Stimulated activated CD4-positive, alpha-beta T cell treated with anti-CD3 and anti-CD28 coated beads, Interleukin-2, amount 100 ng/mL, for 4 hours (primary cell): ENCODE results near the gene CELSR1.
A peak's percentile ranks its signal among the peaks of the same experiment; 100 is the strongest.

Source experiments
- DNase-seq: peaks from one replicate; pipeline ENCODE4 v3.0.0-alpha.2; 2020; ENCODE audit warnings: low read depth

CELSR1 gene, protein sequence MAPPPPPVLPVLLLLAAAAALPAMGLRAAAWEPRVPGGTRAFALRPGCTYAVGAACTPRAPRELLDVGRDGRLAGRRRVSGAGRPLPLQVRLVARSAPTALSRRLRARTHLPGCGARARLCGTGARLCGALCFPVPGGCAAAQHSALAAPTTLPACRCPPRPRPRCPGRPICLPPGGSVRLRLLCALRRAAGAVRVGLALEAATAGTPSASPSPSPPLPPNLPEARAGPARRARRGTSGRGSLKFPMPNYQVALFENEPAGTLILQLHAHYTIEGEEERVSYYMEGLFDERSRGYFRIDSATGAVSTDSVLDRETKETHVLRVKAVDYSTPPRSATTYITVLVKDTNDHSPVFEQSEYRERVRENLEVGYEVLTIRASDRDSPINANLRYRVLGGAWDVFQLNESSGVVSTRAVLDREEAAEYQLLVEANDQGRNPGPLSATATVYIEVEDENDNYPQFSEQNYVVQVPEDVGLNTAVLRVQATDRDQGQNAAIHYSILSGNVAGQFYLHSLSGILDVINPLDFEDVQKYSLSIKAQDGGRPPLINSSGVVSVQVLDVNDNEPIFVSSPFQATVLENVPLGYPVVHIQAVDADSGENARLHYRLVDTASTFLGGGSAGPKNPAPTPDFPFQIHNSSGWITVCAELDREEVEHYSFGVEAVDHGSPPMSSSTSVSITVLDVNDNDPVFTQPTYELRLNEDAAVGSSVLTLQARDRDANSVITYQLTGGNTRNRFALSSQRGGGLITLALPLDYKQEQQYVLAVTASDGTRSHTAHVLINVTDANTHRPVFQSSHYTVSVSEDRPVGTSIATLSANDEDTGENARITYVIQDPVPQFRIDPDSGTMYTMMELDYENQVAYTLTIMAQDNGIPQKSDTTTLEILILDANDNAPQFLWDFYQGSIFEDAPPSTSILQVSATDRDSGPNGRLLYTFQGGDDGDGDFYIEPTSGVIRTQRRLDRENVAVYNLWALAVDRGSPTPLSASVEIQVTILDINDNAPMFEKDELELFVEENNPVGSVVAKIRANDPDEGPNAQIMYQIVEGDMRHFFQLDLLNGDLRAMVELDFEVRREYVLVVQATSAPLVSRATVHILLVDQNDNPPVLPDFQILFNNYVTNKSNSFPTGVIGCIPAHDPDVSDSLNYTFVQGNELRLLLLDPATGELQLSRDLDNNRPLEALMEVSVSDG (N-terminal part only)

DNA sequence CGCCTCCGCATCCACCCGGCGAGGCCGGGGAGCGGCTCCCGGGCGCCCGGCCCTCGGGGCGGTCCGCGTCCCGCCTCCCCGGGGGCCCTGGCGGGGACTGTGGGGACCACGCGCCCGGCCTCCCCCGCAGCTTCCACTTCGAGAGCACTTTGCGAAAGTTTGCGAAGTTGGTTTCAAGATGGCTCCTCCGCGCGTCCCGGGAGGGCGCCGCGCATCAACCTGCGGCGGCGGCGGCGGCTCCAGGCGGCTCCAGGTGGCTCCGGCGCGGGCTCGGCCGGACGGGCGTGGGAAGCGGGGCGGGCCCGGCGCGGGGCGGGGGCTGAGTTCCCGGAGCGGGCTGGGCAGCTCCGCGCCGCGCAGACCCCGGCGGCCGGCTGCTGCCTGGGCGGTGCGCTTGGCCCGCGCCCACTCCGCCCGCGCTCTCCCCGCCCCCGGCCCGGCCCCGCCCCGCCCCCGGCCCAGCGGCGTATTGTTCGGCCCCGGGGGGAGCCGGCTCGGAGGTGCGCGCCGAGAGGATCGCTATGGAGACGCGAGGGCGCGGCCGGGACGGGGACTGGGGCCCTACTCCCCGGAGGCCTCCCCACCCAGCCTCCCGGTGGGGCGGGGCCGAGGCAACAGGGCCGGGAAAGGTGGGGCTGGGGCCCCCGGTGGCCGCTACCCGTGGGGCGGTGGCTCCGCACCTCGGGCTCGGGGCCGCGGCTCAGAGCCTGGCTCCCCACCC is at the start of gene CELSR1:
Gene CELSR1 (minus strand): TSS at position 396 of the 721 bp plus-strand sequence. CDS start 450 bp downstream, outside the sequence.
- DNase-seq: peak; percentile 15

DNA sequence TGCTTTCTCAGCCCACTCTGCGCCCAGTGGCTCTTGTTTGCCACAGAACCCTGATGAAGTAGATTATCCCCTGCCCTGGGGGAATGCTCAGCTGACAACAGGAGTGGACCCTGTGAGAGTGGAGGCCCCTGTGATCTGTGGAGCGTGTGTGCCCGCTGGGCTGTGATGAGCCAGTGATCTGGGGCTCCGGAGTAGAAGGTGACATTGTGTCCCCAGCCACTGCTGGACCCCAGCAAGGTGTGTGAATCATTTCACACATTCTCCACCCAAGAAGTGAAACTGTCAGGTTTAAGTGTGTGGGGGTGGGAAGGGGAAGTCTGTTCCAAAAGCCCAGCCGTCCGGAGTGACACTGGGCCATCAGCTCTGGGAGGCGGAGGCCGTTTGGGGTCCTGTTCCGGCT is 49.6 kb upstream of the CELSR1 start:
- no peak for DNase-seq

DNA sequence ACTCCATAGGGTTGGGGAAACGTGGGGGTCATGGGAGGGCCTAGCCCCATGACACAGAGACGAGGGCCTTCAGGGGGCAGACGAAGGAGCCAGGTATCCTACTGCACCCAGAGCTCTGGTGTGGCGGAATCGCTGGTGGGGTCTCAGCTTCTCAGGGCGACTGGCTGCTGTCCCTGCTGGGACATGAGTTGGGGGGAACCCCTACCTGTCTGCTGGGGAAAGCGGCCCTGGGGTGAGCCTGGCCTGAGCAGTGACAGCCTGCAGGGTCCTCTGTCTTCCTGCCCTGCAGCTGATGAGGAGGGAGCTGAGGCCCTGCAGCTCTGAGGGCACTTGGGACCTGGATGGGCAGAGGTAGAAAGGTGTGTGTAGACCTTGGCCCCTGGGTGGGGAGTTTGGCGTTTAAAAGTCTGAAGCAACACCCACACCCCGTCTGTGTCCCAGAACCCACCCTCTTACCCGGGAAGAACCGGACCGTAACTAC is 49.2 kb upstream of the CELSR1 start:
- DNase-seq: no peak

DNA sequence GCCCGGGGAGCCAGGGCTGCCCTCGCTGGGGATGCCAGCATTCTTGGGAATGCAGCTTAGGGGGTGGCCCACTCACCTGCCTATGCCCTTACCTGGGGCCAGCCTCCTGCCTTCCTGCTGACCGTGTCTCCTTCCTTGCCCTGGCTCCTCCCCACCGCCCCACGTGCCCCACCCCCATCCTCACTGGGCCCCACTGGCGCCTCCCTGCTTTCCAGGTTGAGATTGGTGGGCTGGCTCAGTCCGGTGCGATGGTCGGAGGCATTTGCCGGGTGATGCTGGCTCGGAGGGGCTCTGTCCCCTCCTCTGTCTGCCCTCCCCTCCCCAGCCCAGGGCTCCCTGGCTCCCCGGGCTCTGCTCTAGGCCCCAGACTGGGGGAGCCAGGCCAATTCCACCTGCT is 48.7 kb upstream of the CELSR1 start:
- DNase-seq: no peak

DNA sequence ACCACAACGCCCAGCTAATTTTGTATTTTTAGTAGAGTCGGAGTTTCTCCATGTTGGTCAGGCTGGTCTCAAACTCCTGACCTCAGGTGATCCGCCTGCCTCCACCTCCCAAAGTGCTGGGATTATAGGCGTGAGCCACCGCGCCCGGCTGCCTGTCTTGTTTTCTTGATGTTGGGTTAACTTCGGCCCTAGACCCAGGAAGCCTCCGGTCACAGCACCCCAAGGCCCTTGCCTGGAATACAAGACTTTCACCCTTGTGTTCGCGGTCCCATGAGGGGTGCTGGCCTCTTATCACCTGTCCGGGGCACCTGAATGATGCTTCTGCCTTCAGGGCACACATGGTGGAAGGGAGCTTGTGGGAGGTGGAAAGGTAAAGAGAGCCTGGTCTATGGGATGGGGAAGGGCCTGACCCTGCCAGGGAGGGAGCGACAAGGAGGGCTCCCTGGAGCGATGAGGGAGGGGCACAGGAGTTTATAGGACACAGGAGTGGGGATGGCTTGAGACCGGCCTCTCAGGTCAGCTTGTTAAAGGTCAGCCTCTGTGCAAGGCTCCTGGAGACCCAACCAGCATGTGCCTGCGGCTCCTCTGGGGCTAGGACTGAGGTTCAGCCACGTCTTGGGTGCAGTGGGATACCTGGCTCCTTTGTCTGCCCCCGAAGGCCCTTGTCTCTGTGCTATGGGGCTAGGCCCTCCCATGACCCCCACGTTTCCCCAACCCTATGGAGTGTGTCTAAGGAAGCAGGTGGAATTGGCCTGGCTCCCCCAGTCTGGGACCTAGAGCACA is 48.1 kb upstream of the CELSR1 start:
- no peak for DNase-seq

DNA sequence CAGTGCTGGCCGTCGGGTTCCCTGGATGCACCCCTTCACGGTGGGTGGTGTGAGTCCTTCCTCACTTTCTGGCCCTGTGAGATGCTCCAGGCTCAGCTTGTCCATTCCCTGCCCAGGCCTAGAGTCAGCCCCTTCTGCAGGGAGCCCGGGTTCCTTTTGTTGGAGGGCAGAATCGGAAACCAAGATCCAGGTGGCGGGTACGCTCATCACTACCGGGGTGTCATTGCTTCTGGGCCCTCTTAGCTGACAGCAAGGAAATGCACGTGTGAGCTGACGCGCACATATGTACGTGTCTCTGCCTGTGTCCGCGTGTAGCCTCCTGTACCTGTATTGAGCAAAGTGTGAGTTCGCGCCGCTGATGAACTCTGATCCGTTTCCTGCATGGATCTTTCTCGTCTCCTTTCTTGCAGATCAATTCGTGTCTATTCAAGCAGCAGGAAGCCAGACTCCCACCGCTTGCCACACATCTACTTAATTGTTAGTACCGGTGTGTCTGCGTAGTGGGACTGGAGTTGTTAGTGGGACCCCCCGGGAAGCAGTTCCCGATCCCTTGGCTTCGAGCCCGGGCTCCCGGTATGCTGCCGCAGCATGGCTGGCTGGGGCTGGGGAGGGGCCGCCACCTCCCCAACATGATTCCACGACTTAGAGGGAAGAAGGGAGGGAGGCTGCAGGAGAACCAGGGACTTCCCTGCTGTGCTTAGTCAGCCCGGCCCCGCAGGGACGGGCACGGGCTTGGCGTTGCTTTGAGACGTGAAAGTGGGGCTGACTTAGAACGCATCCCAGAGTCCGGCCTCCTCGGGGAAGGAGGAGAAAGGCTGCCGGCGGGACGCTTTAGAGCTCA is 46.9 kb upstream of the CELSR1 start:
- no peak for DNase-seq

DNA sequence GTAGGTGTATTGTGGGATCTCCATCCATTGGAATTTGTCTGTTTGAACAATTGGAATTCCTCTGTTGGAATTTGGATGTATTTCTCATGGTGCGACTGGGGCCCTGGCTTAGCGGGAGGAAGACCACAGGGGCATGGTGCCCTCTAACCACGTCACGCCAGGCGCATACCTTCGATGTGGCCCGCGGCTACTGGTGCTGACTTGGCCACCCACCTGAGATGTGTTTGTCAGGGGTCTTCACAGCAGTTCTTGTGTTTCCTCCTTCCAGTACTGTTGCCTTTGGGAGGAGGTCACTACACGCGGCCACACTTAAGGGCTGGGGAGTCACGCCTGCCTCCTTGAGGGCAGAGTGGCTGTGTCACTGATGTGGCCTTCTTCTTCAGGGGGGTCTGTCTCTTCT is 46.2 kb upstream of the CELSR1 start:
- no peak for DNase-seq

DNA sequence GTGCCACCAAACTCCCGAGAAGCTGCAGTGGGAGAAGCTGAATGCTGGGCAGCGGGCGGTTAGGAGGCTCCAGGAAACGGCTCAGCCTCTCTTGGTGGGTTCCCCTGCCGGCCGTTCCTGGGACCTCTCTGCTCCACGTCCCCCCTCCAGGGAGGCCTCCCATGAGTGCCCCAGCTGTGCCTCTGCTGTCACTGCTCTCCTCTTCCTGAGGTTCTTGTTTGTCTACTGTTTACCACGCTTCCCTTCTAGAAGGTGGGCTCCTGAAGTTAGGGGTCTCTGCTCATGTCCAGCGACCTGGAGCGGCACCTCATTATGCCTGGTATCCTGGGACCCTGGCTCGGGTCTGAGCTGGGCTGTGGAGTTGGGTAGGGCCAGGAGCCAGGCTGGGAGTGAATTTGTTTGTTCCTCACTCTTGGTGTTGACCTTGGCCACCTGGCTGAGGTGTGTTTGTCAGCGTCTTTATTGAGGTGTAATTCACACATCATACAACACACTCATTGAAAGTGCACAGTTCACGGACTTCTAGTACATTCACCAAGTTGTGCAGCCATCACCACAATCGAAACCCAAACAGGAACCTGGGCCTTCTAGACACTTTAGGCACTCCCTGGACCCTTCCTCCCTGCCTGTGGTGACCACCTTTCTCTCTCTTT is 45.0 kb upstream of the CELSR1 start:
- no peak for DNase-seq

DNA sequence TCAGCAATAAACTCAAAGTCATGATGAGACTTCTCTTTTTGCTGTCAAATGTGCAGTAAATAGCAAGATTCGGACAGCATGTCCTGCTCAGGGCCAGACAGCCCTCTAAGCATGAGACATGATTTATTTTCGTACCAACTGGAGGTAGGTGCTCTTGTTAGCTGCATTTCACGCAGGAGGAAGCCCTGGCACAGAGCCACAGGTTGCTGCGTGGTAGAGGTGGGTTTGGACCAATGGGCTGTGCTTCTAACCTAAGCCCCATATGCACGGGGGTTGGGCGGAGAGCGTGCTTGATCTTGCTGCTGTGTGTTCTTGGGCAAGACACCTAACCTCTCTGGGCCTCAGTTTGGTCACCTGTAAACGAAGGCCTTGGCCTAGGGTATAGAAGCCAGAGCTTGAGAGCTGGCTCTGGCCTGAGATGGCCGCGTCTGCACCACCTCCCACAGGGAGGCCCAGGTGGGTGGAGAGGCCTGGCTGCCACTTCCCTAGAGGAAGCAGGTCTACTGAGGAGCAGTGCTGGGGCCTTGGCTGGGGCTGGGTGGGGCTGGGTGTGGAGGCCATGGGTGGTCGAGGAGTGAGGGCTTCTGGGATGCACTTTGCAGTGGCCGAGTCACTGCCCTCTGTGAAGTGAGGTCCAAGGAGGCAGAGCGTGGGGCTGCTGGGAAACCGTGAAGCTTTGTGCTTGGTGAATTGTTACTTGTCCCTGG is 44.3 kb upstream of the CELSR1 start:
- DNase-seq: no peak

DNA sequence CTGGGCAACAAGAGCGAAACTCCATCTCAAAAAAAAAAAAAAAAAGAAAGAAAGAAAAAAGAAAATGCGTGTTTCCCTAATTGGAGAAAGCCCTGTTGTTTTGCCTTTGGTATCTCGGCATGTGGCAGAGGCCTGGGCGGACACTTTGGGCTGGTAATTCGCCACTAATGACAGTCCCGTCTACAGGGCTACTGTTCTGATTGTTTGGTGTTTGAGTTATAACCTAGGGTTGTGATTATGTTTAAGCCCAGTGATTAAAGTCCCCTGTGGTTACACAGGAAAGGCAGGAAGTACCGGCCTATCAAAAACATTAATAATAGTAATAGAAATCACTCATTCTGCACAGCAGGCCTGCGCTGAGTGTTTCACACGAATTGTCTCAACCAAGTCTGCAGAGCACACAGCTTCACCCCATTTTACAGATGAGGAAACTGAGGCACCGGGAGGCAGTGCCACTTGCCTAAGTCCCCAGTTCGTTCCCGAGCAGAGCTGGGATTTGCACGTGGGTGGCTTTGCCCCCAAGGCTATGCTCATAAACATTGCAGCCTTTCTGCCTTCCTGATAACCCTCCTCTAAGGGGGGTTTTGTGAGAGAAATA is 43.6 kb upstream of the CELSR1 start:
- no peak for DNase-seq

DNA sequence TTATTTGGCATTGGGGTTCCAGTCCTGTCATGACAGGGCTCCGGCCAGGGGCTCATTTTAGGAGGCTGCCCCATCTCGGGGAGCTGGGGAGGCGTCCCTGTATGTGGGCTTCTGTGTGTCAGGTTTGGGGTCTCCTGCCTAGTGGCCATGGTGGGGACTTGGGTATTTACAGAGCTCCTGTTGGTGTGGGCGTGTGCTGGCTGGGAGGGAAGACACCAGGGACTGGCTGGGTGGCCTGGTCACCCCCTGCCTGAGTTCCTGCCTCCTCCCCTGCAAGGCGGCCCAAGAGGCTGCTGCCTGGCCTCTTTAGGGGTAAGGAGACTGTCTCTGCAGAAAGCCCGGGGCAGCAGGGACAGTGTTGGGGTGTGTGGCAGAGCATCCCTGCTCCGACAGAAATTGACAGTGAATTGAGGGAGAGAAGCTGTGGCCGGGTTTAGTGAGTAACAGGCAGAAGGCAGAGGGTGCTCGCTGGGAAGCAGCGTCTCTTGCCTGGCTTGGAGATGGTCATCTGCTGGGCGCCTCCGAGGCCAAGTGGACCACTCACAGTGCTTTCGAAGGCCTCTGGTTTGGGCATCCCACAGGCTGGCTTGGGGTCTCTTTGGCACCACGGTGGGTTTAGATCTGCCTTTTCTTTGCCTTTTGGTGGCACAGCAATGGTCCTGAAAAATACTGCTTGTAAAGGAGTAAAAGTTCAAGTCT is 42.5 kb upstream of the CELSR1 start:
- DNase-seq: no peak

DNA sequence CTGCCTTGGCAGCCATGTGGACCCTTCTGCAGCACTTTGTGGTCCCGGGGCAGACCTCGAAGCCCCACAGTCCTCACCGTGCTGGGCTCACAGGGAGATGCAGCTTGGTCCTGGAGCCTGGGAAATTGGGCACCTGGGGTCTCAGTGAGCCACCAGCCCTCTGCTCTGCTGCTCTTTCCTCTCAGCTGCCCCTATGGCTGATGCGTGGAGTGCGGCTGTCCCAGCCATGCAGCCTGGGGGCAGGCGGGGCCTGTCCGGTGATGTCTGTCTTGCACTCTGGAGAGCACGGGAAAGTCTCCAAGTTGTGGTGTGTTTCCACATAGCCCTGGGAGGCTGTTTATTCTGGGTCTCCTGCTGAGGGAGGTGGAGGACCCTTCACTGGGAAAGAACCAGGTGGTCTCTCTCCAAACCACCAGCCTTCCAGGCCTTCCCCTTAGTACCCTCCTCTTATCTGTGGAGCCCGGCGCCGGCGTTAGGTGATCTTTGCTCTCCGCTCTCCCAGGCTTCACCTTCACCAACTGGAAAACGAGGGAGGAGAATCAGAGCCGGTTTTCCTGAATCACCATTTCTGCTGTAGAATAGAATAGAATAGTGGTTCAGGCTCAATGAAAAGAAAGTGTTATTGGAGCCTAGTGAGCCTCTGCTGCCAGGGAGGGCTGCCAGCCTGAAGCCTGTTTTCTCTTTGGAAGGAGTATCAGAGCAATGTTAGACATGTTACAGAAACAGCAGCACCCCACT is 41.6 kb upstream of the CELSR1 start:
- no peak for DNase-seq

DNA sequence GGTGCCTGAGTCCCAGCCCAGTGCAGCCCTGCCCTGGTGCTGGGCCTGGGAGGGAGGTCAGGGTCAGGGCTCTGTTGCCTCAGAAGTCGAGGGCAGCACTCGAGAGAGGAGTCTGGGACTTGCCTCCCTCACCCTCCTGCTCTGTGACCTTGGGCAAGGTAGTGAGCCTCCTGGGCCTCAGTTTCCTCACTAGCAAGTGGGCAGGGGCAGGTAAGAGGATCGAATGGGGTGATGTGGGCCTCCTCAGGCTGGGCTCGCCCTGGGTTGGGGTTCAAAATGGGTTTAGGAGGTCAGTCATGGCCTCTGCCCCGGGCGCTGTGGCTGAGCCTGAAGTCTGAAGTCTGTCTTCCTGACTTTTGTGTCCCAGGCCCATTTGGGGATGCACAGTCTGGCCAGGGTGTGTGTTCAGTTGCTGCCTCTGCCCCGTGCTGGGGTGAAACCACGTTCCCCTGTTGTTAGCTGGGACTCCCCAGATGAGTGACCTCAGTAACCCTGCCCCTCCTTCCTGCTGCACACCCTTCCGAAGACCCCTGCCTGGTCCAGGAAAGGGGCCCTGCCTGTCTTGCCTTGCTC is 40.9 kb upstream of the CELSR1 start:
- no peak for DNase-seq

DNA sequence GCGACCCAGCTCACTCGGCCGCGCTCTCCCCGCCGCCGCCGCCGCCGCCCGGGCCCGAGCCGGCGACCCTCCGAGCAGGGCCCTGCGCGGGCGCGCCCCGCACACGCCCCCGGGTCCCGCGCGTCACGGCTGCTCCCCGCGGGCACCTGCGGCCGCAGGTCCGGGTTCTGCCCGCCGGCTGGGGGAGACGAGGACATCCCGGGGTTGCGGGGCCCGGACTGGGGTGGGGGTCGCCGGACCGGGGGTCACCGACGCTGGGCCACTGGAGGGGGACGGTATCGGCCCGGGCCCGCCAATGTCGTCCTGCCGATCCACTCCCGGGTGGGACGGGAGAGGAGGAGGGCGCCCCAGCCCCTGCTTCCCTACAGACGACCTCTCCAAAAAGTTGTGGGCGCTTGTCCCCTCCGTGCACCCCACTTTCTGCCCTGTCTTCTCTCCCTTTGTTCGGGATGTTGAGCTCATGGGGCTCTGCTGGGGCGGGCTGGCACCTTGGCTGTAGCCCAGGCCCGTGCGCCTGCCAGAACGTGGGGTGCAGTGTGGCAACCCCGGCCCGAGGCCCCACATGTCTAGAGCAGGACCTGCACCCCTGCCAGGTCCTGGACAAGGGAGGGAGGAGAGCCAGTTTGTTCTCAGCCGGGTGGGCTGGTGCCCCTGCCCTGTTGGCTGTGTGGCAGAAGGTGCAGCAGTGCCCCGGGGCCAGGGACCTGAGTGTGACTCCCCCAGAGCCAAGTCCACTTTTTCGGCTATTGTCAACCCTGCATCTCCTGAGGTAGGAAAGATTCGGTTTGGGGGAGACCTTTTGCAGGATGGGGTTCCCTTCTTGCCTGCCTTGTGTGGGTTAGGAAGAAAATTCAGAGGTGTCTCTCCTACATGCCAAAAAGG is 40.2 kb upstream of the CELSR1 start:
- no peak for DNase-seq

DNA sequence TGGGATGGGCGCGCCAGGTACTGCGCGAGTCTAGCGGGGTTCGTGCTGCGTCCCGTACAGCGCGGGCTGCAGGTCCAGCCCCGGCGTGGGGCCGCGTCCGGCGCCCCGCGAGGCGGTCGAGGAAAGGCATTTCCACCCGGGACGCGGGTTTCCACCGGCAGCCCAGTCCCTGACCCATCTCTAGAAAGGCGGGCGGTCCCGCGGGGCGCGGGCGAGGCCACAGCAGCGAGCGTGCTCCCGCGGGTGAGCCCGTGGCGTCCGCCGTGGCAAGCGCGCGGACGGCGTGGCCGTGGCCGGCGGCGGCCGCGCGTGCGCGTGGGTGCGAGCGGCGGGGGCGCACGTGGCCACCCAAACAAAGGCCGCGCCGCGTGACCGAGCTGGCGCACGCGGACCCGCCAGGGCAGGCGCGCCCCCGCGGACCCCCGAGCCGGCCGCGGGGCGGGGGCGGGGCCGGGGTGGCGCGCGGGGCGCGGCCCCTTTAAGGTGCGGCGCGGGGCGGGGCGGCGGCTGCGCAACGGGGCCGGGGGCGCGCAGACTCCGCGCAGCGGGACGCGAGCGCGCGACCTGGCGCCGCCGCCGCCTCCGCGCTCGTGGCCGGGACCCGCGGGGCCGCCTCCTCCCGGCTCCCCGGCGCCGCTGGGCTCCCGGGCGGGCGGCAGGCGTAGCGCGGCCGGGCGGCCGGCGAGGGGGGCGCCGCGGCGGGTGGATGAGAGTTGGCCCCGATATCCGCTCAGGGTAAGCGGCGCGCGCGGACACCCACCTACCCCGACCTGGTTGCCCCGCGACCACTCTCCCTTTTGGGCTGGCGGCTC is 39.3 kb upstream of the CELSR1 start:
- peak; percentile 56 for DNase-seq
